Raji (cell line): ENCODE results near the gene GFPT2.

Experiments used
- POLR2A ChIP-seq: IDR thresholded peaks from 2 replicates; pipeline ENCODE4 v1.6.1; 2011; ENCODE audit warnings: low read depth, low read length, control low read depth; ENCODE audit not compliant: insufficient read depth

Gene GFPT2

DNA sequence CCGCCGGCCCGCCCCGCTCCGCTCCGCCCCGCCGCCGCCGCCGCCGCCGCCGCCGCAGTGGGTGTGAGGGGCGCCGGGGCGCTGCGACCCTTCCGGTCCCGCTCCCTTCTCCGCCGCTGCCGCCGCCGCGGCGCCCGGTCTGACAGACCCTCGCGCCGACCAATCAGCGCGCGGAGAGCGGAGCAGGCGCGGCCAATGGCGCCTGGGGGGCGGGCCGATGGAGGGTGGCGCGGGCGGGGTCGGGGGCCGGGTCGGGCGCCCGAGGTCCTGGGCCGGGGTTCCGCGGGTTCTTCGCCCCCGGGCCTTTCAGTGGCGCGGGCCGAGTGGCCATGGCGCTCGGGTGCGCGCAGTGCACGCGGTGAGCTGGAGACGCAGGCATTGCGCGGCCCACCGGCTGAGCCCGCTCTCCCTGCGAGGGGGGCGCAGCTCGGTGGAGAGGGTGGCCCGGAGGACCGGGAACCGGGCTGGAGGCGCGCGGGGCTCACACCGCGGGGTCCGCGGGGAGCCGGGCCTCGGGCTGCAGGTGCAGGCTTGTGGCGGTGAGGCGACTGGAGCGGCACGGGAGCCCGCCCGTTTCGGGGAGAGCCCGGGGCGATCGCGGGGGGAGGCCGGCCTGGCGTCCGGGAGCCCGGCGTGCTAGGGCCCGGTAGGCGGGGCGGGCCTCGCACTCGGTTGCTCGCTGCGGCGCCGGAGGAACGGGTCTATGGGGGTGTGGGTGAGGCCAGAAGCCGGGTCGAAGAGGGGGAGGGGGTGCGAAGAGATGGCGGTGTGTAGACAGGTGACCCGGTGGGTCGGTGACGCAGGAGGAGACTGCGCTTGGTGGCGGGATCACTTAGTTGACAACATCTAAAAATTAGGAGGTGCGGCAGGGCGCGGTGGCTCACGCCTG is 60.9 kb downstream of the GFPT2 start, which contains the start of gene MAPK9:
TSS of gene MAPK9 (minus strand) at position 141 of the 889 bp plus-strand sequence. CDS start 11,522 bp downstream, outside the sequence.
- TF ChIP-seq POLR2A = peak; percentile 72

- no peak for TF ChIP-seq POLR2A
Observed at GRCh38 chr5:180291234-180291940, 61.7 kb downstream of the GFPT2 start.

DNA sequence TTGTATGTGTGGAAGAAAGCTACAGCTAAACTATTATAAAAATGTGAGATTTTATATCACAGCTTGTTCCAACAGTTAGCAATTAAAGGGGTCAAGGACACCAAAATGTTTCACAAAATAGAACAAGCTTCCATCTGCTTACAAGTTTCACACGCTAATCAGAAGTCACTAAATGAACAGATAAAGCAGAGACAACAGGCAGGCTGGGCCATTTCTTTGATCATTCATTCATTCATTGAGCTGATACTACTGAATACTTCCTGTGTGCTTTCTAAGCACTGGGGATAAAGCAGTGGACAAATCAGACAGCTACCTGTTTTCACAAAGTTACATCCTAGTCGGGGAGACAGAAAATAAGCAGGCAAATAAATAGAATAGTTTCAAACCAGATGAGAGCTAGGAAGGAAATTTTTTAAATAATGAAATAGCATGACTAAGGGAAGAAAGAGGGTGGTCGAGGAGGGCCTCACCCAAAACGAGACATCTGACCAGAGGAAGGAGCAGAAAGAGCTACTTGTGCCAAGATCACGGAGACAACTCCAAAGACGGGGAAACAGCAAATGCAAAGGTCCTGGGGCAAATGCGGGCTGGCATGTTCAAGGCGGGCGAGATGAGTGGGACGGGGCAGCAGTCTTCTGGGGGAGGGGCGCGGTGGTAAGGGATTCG is 62.4 kb downstream of the GFPT2 start:
- TF ChIP-seq POLR2A = no peak

GRCh38 chr5:180289966-180290365 is 63.2 kb downstream of the GFPT2 start:
- TF ChIP-seq POLR2A = no peak

- TF ChIP-seq POLR2A = no peak
Observed at GRCh38 chr5:180289433-180289832, 63.7 kb downstream of the GFPT2 start.

- no peak for TF ChIP-seq POLR2A
Observed at GRCh38 chr5:180287868-180288267, 65.3 kb downstream of the GFPT2 start.

DNA sequence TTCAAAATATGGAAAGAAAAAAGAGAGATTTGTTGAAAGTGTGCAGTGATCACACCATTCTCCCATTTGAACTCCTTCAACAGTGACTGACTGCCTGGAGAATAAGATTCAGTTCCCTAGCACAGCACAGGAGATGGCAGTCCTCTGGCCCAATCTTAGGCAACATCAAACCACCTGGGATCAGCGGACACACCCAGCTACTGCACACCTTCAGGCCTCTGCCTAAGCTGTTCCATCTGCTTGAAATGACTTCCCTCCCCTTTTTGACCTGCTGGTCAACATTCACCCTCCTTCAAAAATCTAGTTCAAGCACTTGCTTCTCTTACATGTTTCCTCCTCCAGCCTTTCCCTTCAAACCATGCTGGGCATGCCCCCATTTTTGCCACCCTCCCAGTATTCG is 65.7 kb downstream of the GFPT2 start:
- TF ChIP-seq POLR2A = no peak

GRCh38 chr5:180284149-180284548 is 69.0 kb downstream of the GFPT2 start:
- no peak for TF ChIP-seq POLR2A

- no peak for TF ChIP-seq POLR2A
Observed at GRCh38 chr5:180283026-180283615, 70.0 kb downstream of the GFPT2 start.

GRCh38 chr5:180282281-180282680 is 70.9 kb downstream of the GFPT2 start:
- TF ChIP-seq POLR2A = no peak

- TF ChIP-seq POLR2A = no peak
Observed at GRCh38 chr5:180281706-180282105, 71.4 kb downstream of the GFPT2 start.

- TF ChIP-seq POLR2A = no peak
Observed at GRCh38 chr5:180274695-180275094, 78.4 kb downstream of the GFPT2 start.

GRCh38 chr5:180271221-180271620 is 81.9 kb downstream of the GFPT2 start:
- TF ChIP-seq POLR2A = no peak

DNA sequence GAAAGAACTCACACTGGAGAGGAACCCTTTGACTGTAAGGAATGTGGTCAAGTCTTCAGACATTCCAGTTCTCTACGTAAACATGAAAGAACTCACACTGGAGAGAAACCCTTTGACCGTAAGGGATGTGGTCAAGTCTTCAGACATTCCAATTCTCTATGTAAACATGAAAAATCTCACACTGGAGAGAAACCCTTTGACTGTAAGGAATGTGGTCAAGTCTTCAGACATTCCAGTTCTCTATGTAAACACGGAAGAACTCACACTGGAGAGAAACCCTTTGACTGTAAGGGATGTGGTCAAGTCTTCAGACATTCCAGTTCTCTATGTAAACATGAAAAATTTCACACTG is 93.9 kb downstream of the GFPT2 start:
- TF ChIP-seq POLR2A = no peak
